Endothelial cell (in vitro differentiated cells): ENCODE measurements around the gene CDC20B. TPM values are rescaled to one million over a fixed set of nuclear protein-coding genes. Genes with fewer than 3 reads are reported as not detected.

Experiments used
- DNase-seq: peaks from one replicate; pipeline ENCODE4 v3.0.0; 2021; ENCODE audit warnings: low spot score
- H3K27ac Mint-ChIP-seq: one replicate; pipeline ENCODE4 v1.8.0; 2021; ENCODE audit warnings: mixed read lengths, inconsistent platforms; ENCODE audit not compliant: unreplicated experiment
- H3K27me3 Mint-ChIP-seq: one replicate; pipeline ENCODE4 v1.8.0; 2021; ENCODE audit warnings: mild to moderate bottlenecking, moderate library complexity, mixed read lengths, inconsistent platforms; ENCODE audit not compliant: unreplicated experiment
- H3K36me3 Mint-ChIP-seq: one replicate; pipeline ENCODE4 v1.8.0; 2021; ENCODE audit warnings: mild to moderate bottlenecking, low read depth, mixed read lengths, inconsistent platforms; ENCODE audit not compliant: unreplicated experiment
- H3K4me1 Mint-ChIP-seq: one replicate; pipeline ENCODE4 v1.8.0; 2021; ENCODE audit warnings: mild to moderate bottlenecking, mixed read lengths, inconsistent platforms; ENCODE audit not compliant: unreplicated experiment
- H3K4me3 Mint-ChIP-seq: one replicate; pipeline ENCODE4 v1.8.0; 2021; ENCODE audit warnings: mild to moderate bottlenecking, mixed read lengths, inconsistent platforms; ENCODE audit not compliant: unreplicated experiment
- H3K9me3 Mint-ChIP-seq: one replicate; pipeline ENCODE4 v1.8.0; 2021; ENCODE audit warnings: mixed read lengths, inconsistent platforms; ENCODE audit not compliant: unreplicated experiment
- CTCF ChIP-seq: fragments of 200-600 bp; sonication (generic); IDR thresholded peaks from one replicate; pipeline ENCODE4 v1.5.0; 2021; ENCODE audit warnings: antibody characterized with exemption; ENCODE audit not compliant: unreplicated experiment
- total RNA-seq: library from RNA; stranded (reverse); fragmentation: NEBNext Ultra II Directional; extraction: Animal tissue kit (Norgen Biotek cat#: 25700); gene quantifications from one replicate; pipeline ENCODE4 v1.2.1, GENCODE V29; 2021; ENCODE audit not compliant: unreplicated experiment

The CDC20B gene
- total RNA-seq, 1 donor from 2014 or later = not detected

- Mint-ChIP-seq H3K27ac (peak overlapping the region; percentile 98), H3K4me3 (peak overlapping the region; percentile 93), H3K9me3 (no peaks in the 10 kb centered on the region), H3K36me3 (no peaks in the 10 kb centered on the region), H3K27me3 (no peaks in the 10 kb centered on the region), H3K4me1 (peaks cover 5% of the 10 kb centered on the region)
- DNase-seq = peak; percentile 44
- TF ChIP-seq CTCF = no peak
Observed at GRCh38 chr5:55160493-55161209, 12.3 kb downstream of the CDC20B start.

DNA sequence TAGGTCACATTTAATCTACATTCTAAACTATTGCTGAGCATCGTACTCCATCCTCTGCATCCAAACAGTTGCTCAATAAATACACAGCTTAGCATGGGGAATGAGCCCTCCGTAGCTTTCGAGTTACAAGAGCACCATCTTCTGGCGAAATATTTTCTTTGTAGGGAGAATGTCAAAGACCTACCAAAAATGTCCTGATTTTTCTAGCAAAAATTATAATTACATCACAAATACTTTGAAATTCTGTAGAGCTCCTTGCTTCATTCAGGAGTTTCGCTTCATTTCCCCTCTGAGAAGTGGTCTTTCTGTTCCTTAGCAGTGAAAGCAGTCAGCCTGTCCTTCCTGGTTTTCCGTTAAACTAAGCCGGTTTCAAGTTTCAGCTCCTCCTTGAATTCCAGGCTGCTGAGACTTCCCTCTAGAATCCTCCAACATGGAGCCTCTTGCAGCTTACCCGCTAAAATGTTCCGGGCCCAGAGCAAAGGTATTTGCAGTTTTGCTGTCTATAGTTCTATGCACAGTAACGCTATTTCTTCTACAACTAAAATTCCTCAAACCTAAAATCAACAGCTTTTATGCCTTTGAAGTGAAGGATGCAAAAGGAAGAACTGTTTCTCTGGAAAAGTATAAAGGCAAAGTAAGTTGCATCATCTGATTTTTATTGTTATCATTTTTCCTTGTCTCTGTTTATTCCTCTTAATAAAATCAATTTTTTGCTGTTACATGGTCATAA is 13.0 kb downstream of the CDC20B start, which contains the start of gene GPX8:
TSS of gene GPX8 (plus strand) at position 409 of the 730 bp plus-strand sequence. CDS start at position 431, 22 bp downstream.
- DNase-seq = peak; percentile 44
- peak; percentile 36 for TF ChIP-seq CTCF
- H3K4me1 Mint-ChIP-seq = peaks cover 11% of the 10 kb centered on the region
- no peaks in the 10 kb centered on the region for H3K9me3 Mint-ChIP-seq
- H3K4me3 Mint-ChIP-seq = peak within 1 kb of the TSS; percentile 93
- no peaks in the 10 kb centered on the region for H3K36me3 Mint-ChIP-seq
- H3K27me3 Mint-ChIP-seq = peaks cover 2% of the 10 kb centered on the region
- H3K27ac Mint-ChIP-seq = peak within 1 kb of the TSS; percentile 98

DNA sequence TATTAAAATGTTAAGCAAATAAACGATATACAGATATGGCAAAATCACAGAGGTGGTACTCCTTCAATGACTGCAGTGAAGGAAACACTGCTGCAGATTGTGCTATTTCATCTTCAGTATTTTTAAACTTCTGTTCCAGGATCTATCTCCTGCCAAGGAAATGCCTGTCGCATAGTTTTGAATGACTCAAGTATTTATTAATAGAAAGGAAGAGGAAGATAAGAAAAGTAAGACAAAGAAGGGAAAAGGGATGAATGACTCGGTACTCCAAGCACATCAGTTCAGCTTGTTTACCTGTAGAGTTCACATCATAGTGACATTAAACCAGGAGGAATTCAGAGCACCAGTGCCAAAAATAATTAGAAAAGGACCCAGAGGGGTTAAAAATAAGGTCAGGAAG is 18.1 kb downstream of the CDC20B start:
- Mint-ChIP-seq H3K27me3 (peaks cover 6% of the 10 kb centered on the region), H3K9me3 (no peaks in the 10 kb centered on the region), H3K4me1 (peaks cover 14% of the 10 kb centered on the region), H3K4me3 (no peak overlapping the region), H3K36me3 (no peaks in the 10 kb centered on the region), H3K27ac (no peak overlapping the region)
- TF ChIP-seq CTCF = no peak
- DNase-seq = no peak

GRCh38 chr5:55151923-55152842 is 20.8 kb downstream of the CDC20B start:
- Mint-ChIP-seq H3K36me3 (no peaks in the 10 kb centered on the region), H3K4me1 (peaks cover 14% of the 10 kb centered on the region), H3K9me3 (no peaks in the 10 kb centered on the region), H3K27ac (no peak overlapping the region), H3K4me3 (no peak overlapping the region), H3K27me3 (peaks cover 6% of the 10 kb centered on the region)
- no peak for TF ChIP-seq CTCF
- no peak for DNase-seq
